ENCODE data around the gene G6PC3.

Gene G6PC3

DNA sequence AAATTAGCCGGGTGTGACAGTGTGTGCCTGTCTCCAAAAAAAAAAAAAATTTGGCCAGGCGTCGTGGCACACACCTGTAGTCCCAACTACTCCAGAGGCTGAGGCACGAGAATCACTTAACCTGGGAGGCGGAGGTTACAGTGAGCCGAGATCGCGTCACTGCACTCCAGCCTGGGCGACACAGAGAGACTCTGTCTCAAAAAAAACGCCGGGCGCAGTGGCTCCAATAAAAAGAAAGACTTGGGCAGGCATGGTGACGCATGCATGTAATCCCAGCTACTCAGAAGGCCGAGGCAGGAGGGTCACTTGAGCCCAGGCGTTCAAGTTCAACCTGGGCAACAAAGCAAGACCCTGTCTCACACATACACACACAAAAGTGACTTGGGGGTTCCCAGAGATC is 7.7 kb upstream of the G6PC3 start:
- Histone ChIP-seq H3K27ac (ENCODE audit: low read length) (no peak overlapping the region), H4K20me1 (ENCODE audit: insufficient read depth, low read length) (peaks cover 7% of the 10 kb centered on the region; the same call in 1 of the 2 replicates), H3K27me3 (replicated peaks; ENCODE audit: insufficient read depth, low read length) (no peaks in the 10 kb centered on the region), H3K4me1 (ENCODE audit: low read length) (peaks cover 3% of the 10 kb centered on the region; the same call in 1 of the 2 replicates), H3K9me3 (replicated peaks; ENCODE audit: insufficient read depth, low read length) (no peaks in the 10 kb centered on the region), H3K4me2 (ENCODE audit: low read depth, low read length) (no peak overlapping the region), H3K9me2 (replicated peaks; ENCODE audit: insufficient read depth, low read length) (no peaks in the 10 kb centered on the region), H2AFZ (ENCODE audit: low read length) (no peak overlapping the region), H3K9ac (ENCODE audit: low read length) (no peak overlapping the region), H3K36me3 (replicated peaks; ENCODE audit: insufficient read depth, low read length) (peaks cover 10% of the 10 kb centered on the region; the same call in 1 of the 2 replicates), H3F3A (ENCODE audit: insufficient read depth, low read length) (peaks cover 14% of the 10 kb centered on the region), H3K79me2 (ENCODE audit: low read length) (peaks cover 90% of the 10 kb centered on the region), H3K4me3 (ENCODE audit: low read length) (no peak overlapping the region)
- TF ChIP-seq EZH2phosphoT487 (IDR thresholded peaks at IDR 0.05; ENCODE audit: low read length) (no peak), EZH2 (optimal IDR thresholded peaks at IDR 0.05; ENCODE audit: low read depth, low read length) (no peak)
- TF ChIP-seq, protein P1, sequence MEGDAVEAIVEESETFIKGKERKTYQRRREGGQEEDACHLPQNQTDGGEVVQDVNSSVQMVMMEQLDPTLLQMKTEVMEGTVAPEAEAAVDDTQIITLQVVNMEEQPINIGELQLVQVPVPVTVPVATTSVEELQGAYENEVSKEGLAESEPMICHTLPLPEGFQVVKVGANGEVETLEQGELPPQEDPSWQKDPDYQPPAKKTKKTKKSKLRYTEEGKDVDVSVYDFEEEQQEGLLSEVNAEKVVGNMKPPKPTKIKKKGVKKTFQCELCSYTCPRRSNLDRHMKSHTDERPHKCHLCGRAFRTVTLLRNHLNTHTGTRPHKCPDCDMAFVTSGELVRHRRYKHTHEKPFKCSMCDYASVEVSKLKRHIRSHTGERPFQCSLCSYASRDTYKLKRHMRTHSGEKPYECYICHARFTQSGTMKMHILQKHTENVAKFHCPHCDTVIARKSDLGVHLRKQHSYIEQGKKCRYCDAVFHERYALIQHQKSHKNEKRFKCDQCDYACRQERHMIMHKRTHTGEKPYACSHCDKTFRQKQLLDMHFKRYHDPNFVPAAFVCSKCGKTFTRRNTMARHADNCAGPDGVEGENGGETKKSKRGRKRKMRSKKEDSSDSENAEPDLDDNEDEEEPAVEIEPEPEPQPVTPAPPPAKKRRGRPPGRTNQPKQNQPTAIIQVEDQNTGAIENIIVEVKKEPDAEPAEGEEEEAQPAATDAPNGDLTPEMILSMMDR (IDR thresholded peaks at IDR 0.05; ENCODE audit: low read length): no peak
- no peak for DNase-seq

DNA sequence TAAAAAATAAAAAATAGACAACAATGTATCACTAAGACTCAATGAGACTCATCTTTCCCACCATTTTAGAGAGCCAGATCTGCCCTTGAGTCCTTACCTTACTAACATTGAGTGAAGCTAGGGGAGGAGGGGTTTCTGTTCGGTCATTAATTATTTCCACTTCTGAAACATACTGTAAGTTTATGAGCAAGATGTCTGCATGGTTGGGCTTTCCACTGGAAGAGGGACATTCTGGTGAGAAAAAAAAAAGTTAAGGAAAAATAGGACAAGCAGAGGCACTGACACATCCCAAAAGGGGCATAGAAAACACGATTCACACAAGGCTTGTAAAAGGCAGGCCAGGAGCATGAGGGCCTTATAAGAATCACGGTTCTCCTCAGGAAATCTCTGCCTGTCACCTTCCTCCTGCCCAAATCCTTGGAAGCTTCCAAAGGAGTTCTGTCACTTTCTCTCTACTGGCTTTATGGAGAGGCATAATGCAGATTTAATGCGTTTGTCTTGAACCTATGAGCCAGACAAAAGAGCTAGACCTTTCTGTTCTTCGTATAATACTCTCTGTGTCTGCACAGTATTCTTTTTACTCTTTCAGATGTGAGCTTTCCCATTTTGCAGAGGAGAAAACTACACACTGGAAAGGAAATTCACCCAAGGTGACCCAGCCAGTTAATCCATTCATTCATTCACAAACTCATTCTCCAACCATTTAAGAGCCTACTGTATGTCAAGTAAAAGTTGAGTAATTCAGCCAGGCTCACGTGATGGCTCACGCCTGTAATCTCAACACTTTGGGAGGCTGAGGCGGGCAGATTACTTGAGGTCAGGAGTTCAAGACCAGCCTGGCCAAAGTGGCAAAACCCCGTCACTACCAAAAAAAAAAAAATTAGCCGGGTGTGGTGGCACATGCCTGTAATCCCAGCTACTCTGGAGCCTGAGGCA is 6.6 kb upstream of the G6PC3 start:
- peaks cover 7% of the 10 kb centered on the region; the same call in 1 of the 2 replicates for H4K20me1 ChIP-seq (ENCODE audit: insufficient read depth, low read length)
- H3K27me3 ChIP-seq (replicated peaks; ENCODE audit: insufficient read depth, low read length): no peaks in the 10 kb centered on the region
- peaks cover 3% of the 10 kb centered on the region; the same call in 1 of the 2 replicates for H3K4me1 ChIP-seq (ENCODE audit: low read length)
- H3K4me2 ChIP-seq (ENCODE audit: low read depth, low read length): no peak overlapping the region
- H3K9ac ChIP-seq (ENCODE audit: low read length): no peak overlapping the region
- no peak for TF ChIP-seq EZH2phosphoT487 (IDR thresholded peaks at IDR 0.05; ENCODE audit: low read length)
- no peaks in the 10 kb centered on the region for H3K9me3 ChIP-seq (replicated peaks; ENCODE audit: insufficient read depth, low read length)
- H3K4me3 ChIP-seq (ENCODE audit: low read length): no peak overlapping the region
- peaks cover 81% of the 10 kb centered on the region for H3K79me2 ChIP-seq (ENCODE audit: low read length)
- peaks cover 14% of the 10 kb centered on the region for H3F3A ChIP-seq (ENCODE audit: insufficient read depth, low read length)
- no peak overlapping the region for H3K27ac ChIP-seq (ENCODE audit: low read length)
- H3K9me2 ChIP-seq (replicated peaks; ENCODE audit: insufficient read depth, low read length): no peaks in the 10 kb centered on the region
- DNase-seq: no peak
- H3K36me3 ChIP-seq (replicated peaks; ENCODE audit: insufficient read depth, low read length): peaks cover 7% of the 10 kb centered on the region; the same call in 1 of the 2 replicates
- no peak overlapping the region for H2AFZ ChIP-seq (ENCODE audit: low read length)

DNA sequence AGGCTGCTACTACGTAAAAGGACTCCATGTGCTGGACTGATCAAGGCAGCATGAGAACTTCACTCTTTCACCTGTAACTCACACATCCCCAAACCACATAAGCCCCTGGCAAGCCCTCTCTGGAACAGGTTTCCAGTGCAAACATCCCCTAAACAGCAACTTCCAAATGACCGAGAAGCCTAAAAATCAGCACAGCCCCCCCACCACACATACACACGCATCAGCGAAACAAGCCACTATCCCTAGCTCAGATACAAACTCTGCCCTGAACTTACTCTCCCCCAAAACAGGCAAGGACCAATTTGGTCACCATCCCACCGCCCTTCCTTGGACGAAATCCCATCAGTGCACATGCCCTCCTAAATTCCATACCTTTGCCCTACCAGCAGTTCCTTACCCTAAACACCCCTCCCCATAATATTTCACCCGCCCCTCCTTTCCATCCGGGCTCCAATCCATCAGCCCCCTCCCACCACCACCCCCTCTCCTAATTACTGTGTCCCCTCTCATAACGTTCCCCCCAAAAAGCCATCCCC is 4.8 kb upstream of the G6PC3 start:
- 0 out of 2 replicates have a peak overlapping the region, but pooled peaks have one; percentile 58 for H2AFZ ChIP-seq (ENCODE audit: low read length)
- H4K20me1 ChIP-seq (ENCODE audit: insufficient read depth, low read length): peaks cover 3% of the 10 kb centered on the region; the same call in 1 of the 2 replicates
- no peak for DNase-seq
- peak overlapping the region; percentile 98 for H3K4me2 ChIP-seq (ENCODE audit: low read depth, low read length)
- H3K36me3 ChIP-seq (replicated peaks; ENCODE audit: insufficient read depth, low read length): no peaks in the 10 kb centered on the region; the same call in 1 of the 2 replicates
- H3F3A ChIP-seq (ENCODE audit: insufficient read depth, low read length): peaks cover 20% of the 10 kb centered on the region
- H3K27ac ChIP-seq (ENCODE audit: low read length): peak overlapping the region; percentile 86; the same call in 1 of the 2 replicates
- peaks cover 7% of the 10 kb centered on the region for H3K4me1 ChIP-seq (ENCODE audit: low read length)
- peak overlapping the region; percentile 97 for H3K9ac ChIP-seq (ENCODE audit: low read length)
- no peak for TF ChIP-seq EZH2phosphoT487 (IDR thresholded peaks at IDR 0.05; ENCODE audit: low read length)
- TF ChIP-seq, protein P1 (IDR thresholded peaks at IDR 0.05; ENCODE audit: low read length): no peak
- TF ChIP-seq EZH2 (optimal IDR thresholded peaks at IDR 0.05; ENCODE audit: low read depth, low read length): no peak
- H3K4me3 ChIP-seq (ENCODE audit: low read length): peak overlapping the region; percentile 81
- H3K9me2 ChIP-seq (replicated peaks; ENCODE audit: insufficient read depth, low read length): no peaks in the 10 kb centered on the region
- H3K27me3 ChIP-seq (replicated peaks; ENCODE audit: insufficient read depth, low read length): no peaks in the 10 kb centered on the region
- H3K79me2 ChIP-seq (ENCODE audit: low read length): peaks cover 66% of the 10 kb centered on the region
- no peaks in the 10 kb centered on the region for H3K9me3 ChIP-seq (replicated peaks; ENCODE audit: insufficient read depth, low read length)

Measured in MM.1S (cell line).